WERI-Rb-1 (cell line): ENCODE results near the gene SEMA3A.

Experiments used
- DNase-seq: peaks from one replicate; pipeline ENCODE4 v3.0.0-alpha.2; 2020
- H3K27ac ChIP-seq: fragments of 250-450 bp; sonication (Bioruptor Pico); 2 replicates; pipeline ENCODE4 v1.5.1; 2020; ENCODE audit warnings: mild to moderate bottlenecking, moderate library complexity
- H3K27me3 ChIP-seq: fragments of 250-450 bp; sonication (Bioruptor Pico); 2 replicates; pipeline ENCODE4 v1.5.1; 2021; ENCODE audit warnings: mild to moderate bottlenecking, low read depth, moderate library complexity; ENCODE audit not compliant: insufficient read depth, severe bottlenecking
- H3K36me3 ChIP-seq: fragments of 250-450 bp; sonication (Bioruptor Pico); 2 replicates; pipeline ENCODE4 v1.5.1; 2020; ENCODE audit warnings: mild to moderate bottlenecking, moderate library complexity
- H3K4me3 ChIP-seq: 2 replicates; pipeline ENCODE4 v1.5.1; 2011; ENCODE audit warnings: low read depth, mild to moderate bottlenecking, control low read depth, low read length
- H3K9me3 ChIP-seq: fragments of 250-450 bp; sonication (Bioruptor Pico); 2 replicates; pipeline ENCODE4 v1.5.1; 2021; ENCODE audit warnings: mild to moderate bottlenecking, moderate library complexity; ENCODE audit not compliant: severe bottlenecking
- CTCF ChIP-seq: IDR thresholded peaks from 2 replicates; pipeline ENCODE4 v1.5.1; 2011; ENCODE audit warnings: low read depth, mild to moderate bottlenecking, control low read depth, inconsistent platforms, low read length

Gene SEMA3A

GRCh38 chr7:84112771-84113170 lies 81.8 kb downstream of the SEMA3A start:
- no peaks in the 10 kb centered on the region for H3K36me3 ChIP-seq
- H3K9me3 ChIP-seq = no peaks in the 10 kb centered on the region
- no peak overlapping the region for H3K4me3 ChIP-seq
- no peak for DNase-seq
- H3K27ac ChIP-seq = no peak overlapping the region
- H3K27me3 ChIP-seq = no peaks in the 10 kb centered on the region
- TF ChIP-seq CTCF = no peak

- H3K9me3 ChIP-seq = no peaks in the 10 kb centered on the region
- H3K27me3 ChIP-seq = no peaks in the 10 kb centered on the region
- TF ChIP-seq CTCF = no peak
- DNase-seq = no peak
- no peak overlapping the region for H3K4me3 ChIP-seq
- no peaks in the 10 kb centered on the region for H3K36me3 ChIP-seq
- H3K27ac ChIP-seq = no peak overlapping the region
Observed at GRCh38 chr7:84111842-84112241, 82.7 kb downstream of the SEMA3A start.

GRCh38 chr7:84110400-84110799 lies 84.2 kb downstream of the SEMA3A start:
- H3K27me3 ChIP-seq = no peaks in the 10 kb centered on the region
- no peak overlapping the region for H3K27ac ChIP-seq
- no peak for DNase-seq
- H3K36me3 ChIP-seq = no peaks in the 10 kb centered on the region
- H3K9me3 ChIP-seq = no peaks in the 10 kb centered on the region
- no peak overlapping the region for H3K4me3 ChIP-seq
- TF ChIP-seq CTCF = no peak

- H3K27ac ChIP-seq = no peak overlapping the region
- no peaks in the 10 kb centered on the region for H3K9me3 ChIP-seq
- no peaks in the 10 kb centered on the region for H3K27me3 ChIP-seq
- H3K36me3 ChIP-seq = no peaks in the 10 kb centered on the region
- DNase-seq = no peak
- no peak for TF ChIP-seq CTCF
- H3K4me3 ChIP-seq = no peak overlapping the region
Observed at GRCh38 chr7:84108787-84109186, 85.8 kb downstream of the SEMA3A start.

- Histone ChIP-seq H3K9me3 (no peaks in the 10 kb centered on the region), H3K36me3 (no peaks in the 10 kb centered on the region), H3K27ac (no peak overlapping the region), H3K4me3 (no peak overlapping the region), H3K27me3 (no peaks in the 10 kb centered on the region)
- no peak for DNase-seq
- no peak for TF ChIP-seq CTCF
Observed at GRCh38 chr7:84108119-84108518, 86.5 kb downstream of the SEMA3A start.

GRCh38 chr7:84107259-84107658 lies 87.3 kb downstream of the SEMA3A start:
- H3K9me3 ChIP-seq = no peaks in the 10 kb centered on the region
- H3K27ac ChIP-seq = no peak overlapping the region
- no peak for TF ChIP-seq CTCF
- DNase-seq = no peak
- no peak overlapping the region for H3K4me3 ChIP-seq
- H3K36me3 ChIP-seq = no peaks in the 10 kb centered on the region
- no peaks in the 10 kb centered on the region for H3K27me3 ChIP-seq
